GM23248 (cell line): ENCODE measurements around the gene SLC5A11.

ENCODE experiments used
- EZH2 ChIP-seq: fragments of 200-600 bp; sonication (generic); IDR thresholded peaks from 2 replicates; pipeline ENCODE4 v1.6.1; 2018; ENCODE audit warnings: antibody characterized with exemption, mild to moderate bottlenecking; ENCODE audit not compliant: insufficient read depth, poor library complexity, severe bottlenecking
- EZH2phosphoT487 ChIP-seq: fragments of 200-600 bp; sonication (generic); IDR thresholded peaks from 2 replicates; pipeline ENCODE4 v1.6.1; 2018; ENCODE audit warnings: antibody characterized with exemption, moderate library complexity, mild to moderate bottlenecking, low read depth; ENCODE audit not compliant: insufficient read depth

GRCh38 chr16:24800586-24800985 lies 45.2 kb upstream of the SLC5A11 start:
- TF ChIP-seq EZH2 (no peak), EZH2phosphoT487 (no peak)
